ENCODE data around the gene CAPZA2.
"Not testable (repeated sequence)": the region's sequence is repeated elsewhere in the genome, so short reads cannot be mapped to it uniquely, and the experiment has no call there.

The CAPZA2 gene

GRCh38 chr7:116922545-116922944, 60.2 kb downstream of the CAPZA2 start:
- no peak for DNase-seq

- DNase-seq = no peak
Observed at GRCh38 chr7:116924741-116925140, 62.4 kb downstream of the CAPZA2 start.

GRCh38 chr7:116929021-116929420, 66.6 kb downstream of the CAPZA2 start:
- DNase-seq = no peak

DNA sequence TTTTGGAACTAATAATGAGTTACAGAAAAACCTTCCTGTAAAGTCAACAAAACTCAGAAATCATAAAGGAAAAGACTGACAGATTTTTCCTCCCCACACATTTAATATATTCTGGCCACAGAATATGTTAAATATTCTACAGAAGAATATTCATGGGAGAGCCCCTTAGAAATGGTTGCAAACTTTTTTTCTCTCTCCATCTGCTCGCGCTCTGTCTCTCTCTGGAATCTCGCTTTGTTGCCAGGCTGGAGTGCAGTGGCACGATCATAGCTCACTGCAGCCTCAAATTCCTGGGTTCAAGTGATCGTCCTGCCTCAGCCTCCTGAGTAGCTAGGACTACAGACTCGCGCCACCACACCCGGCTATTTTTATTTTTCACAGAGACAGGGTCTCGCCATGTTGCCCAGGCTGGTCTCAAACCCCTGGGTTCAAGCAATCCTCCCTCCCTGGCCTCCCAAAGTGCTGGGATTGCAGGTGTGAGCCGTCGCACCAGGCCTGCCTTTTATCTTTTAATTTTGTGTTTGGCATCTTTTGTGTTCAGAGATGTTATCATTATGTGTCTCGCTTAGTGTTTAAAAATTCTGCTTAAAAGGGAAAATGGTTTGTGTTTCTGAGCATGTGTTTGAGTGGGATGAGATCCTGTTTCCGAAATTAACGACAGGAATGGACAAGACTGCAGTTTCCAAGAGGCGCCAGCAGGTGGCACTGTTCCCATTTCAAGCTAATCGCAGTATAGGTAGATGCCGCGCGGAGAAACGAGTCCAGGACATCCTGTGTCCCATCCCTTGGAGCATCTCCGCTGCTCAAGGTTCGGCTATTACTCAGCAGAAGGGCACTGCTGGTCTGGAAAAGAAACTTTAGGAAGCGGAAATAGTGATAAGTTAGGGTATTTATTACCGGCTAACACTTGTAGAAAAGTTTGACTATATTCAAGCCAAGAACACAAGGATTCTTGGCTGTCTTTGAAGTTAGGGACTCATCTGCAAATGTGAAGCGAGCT, 67.8 kb downstream of the CAPZA2 start:
- peak; percentile 89 for DNase-seq

- no peak for DNase-seq
Observed at GRCh38 chr7:116932566-116932965, 70.2 kb downstream of the CAPZA2 start.

GRCh38 chr7:116933465-116933864, 71.1 kb downstream of the CAPZA2 start:
- no peak for DNase-seq

- DNase-seq = no peak
Observed at GRCh38 chr7:116934580-116934979, 72.2 kb downstream of the CAPZA2 start.

- DNase-seq = not testable (repeated sequence)
Observed at GRCh38 chr7:116936844-116937243, 74.5 kb downstream of the CAPZA2 start.

- no peak for DNase-seq
Observed at GRCh38 chr7:116938678-116939077, 76.3 kb downstream of the CAPZA2 start.

- no peak for DNase-seq
Observed at GRCh38 chr7:116940689-116941370, 78.4 kb downstream of the CAPZA2 start.

DNA sequence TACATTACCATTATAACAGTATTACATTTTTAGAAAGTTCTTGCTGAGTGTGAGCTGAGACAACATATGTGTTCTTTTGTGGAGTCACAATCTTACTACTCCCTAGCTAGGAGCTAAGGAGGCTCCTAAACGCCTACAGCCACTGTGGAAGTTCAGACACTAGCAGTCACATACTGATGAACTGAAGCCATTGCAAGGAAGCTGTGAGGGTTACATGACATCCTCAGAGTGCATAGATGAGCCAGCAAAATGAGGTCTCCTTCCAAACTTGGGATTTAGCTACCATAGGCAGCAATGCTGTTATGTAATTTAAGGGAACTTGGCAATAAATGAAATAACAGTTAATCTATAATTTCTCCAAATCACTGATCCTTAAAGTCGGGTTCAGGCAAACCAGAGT, 80.1 kb downstream of the CAPZA2 start:
- no peak for DNase-seq

DNA sequence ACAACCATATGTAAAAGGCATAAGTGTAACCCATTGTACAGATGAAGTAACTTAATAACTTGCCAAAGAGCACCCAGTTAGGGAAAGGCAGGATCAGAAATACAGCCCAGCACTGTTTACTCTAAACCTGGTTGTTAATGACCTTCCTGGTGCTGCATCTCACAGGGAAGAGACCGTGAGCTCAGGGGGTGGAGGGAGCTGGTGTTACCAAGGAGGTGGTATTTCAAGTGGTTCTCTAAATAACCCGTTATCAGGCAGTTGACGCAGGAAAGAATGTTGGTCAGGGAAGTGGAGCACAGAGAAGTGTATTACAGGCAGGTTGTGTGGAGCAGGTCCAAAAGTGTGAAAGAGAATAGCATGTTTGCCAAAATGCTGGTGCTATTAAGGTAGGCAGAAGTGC, 86.5 kb downstream of the CAPZA2 start:
- DNase-seq = no peak

- no peak for DNase-seq
Observed at GRCh38 chr7:116949941-116950801, 87.8 kb downstream of the CAPZA2 start.

- no peak for DNase-seq
Observed at GRCh38 chr7:116950889-116951351, 88.5 kb downstream of the CAPZA2 start.

DNA sequence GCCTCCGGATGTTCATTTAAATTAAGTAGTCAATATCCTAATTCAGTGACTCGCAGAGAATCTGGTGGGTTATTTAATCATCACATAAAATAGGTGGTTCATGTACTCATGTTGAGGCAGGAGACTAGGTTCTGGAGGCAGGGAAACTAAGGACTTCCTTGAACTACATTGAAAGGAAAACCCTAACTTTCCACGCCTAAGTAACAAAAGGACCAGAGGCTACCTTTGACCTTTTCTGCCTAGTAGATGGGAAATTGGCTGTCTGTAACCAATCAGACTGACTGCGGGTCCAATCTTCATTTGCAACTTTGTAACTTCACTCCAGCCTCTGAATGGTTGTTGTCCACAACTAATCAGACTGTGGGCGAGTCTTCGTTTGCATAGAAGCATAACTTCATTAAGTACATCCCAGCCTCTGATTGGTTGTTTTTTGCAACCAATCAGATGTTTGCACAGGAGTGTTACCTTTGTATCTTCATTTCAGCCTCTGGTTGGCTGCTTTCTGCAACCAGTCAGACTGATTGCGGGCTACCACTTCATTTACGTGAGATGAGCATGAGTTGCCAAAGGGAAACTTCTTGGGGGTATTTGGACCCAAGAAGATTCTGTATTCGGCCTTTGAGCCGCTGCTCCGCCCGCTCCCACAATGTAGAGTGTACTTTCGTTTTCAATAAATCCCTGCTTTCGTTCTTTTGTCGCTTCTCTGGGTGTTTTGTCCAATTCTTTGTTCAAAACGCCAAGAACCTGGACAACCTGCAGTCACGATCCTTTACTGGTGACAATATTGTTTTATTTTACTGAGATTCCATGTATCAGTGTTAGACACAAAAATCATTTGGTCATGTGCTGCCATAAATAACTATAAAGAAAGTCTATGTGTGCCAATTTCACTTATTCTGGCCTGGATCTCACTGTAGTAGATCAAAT, 89.2 kb downstream of the CAPZA2 start:
- DNase-seq = no peak

- no peak for DNase-seq
Observed at GRCh38 chr7:116952635-116953371, 90.4 kb downstream of the CAPZA2 start.

GRCh38 chr7:116953372-116953905, 91.1 kb downstream of the CAPZA2 start, which contains the start of gene ST7:
TSS of gene ST7 (plus strand) at chr7:116953501. CDS start at chr7:116953541, 40 bp downstream.
- peak; percentile 89 for DNase-seq

- peak; percentile 83 for DNase-seq
Observed at GRCh38 chr7:116953906-116954838, 91.8 kb downstream of the CAPZA2 start.

DNA sequence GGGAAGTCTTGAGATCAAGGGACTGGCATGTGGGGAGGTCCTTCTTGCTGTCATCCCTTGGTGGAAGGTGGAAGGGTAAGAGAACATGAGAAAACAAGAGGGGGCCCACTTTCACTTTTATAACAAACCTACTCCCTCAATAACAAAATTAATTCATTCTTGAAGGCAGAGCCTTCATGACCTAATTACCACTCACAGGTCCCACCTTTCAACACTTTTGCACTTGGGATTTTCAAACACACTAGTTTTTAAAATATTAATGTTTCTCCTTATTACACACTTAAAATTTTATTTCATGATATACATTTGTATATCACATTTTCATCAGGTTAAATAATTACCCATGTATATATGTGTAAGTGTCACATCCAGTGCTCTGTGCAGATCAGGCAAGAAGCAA, 93.0 kb downstream of the CAPZA2 start:
- DNase-seq = no peak

Data from activated CD8-positive, alpha-beta memory T cell treated with anti-CD3 and anti-CD28 coated beads for 24 hours (primary cell).